ENCODE measurements around the gene BLOC1S4.

BLOC1S4 gene

GRCh38 chr4:6689506-6689960 lies 26.4 kb upstream of the BLOC1S4 start:
- no peak overlapping the region for H3K4me3 ChIP-seq (ENCODE audit: low read depth, low read length)

GRCh38 chr4:6692379-6692778 lies 23.6 kb upstream of the BLOC1S4 start:
- no peak overlapping the region for H3K4me3 ChIP-seq (ENCODE audit: low read depth, low read length)

- H3K4me3 ChIP-seq (ENCODE audit: low read depth, low read length): no peak overlapping the region
These were observed 23.2 kb upstream of the BLOC1S4 start for GRCh38 chr4:6692806-6693205.

GRCh38 chr4:6693231-6694176 lies 22.5 kb upstream of the BLOC1S4 start, which contains the start of gene S100P:
Gene S100P, plus strand, starts transcription at chr4:6693878. Its CDS starts 55 bp downstream, at chr4:6693933.
- no peak within 1 kb of the TSS for H3K4me3 ChIP-seq (ENCODE audit: low read depth, low read length)

GRCh38 chr4:6694177-6694901 lies 21.6 kb upstream of the BLOC1S4 start:
- H3K4me3 ChIP-seq (ENCODE audit: low read depth, low read length): no peak overlapping the region

GRCh38 chr4:6695660-6696610 lies 20.0 kb upstream of the BLOC1S4 start:
- no peak overlapping the region for H3K4me3 ChIP-seq (ENCODE audit: low read depth, low read length)

GRCh38 chr4:6696611-6697010 lies 19.4 kb upstream of the BLOC1S4 start:
- H3K4me3 ChIP-seq (ENCODE audit: low read depth, low read length): no peak overlapping the region

- no peak overlapping the region for H3K4me3 ChIP-seq (ENCODE audit: low read depth, low read length)
These were observed 18.8 kb upstream of the BLOC1S4 start for GRCh38 chr4:6697131-6697530.

GRCh38 chr4:6699388-6699787 lies 16.6 kb upstream of the BLOC1S4 start:
- H3K4me3 ChIP-seq (ENCODE audit: low read depth, low read length): no peak overlapping the region

GRCh38 chr4:6699903-6700302 lies 16.1 kb upstream of the BLOC1S4 start:
- no peak overlapping the region for H3K4me3 ChIP-seq (ENCODE audit: low read depth, low read length)

GRCh38 chr4:6701371-6701770 lies 14.6 kb upstream of the BLOC1S4 start:
- no peak overlapping the region for H3K4me3 ChIP-seq (ENCODE audit: low read depth, low read length)

- H3K4me3 ChIP-seq (ENCODE audit: low read depth, low read length): no peak overlapping the region
These were observed 13.2 kb upstream of the BLOC1S4 start for GRCh38 chr4:6702761-6703160.

GRCh38 chr4:6703786-6704185 lies 12.2 kb upstream of the BLOC1S4 start:
- H3K4me3 ChIP-seq (ENCODE audit: low read depth, low read length): no peak overlapping the region

- H3K4me3 ChIP-seq (ENCODE audit: low read depth, low read length): no peak overlapping the region
These were observed 10.3 kb upstream of the BLOC1S4 start for GRCh38 chr4:6705646-6706045.

- no peak overlapping the region for H3K4me3 ChIP-seq (ENCODE audit: low read depth, low read length)
These were observed 9.8 kb upstream of the BLOC1S4 start for GRCh38 chr4:6706173-6706572.

- peak within 1 kb of the TSS; percentile 93 for H3K4me3 ChIP-seq (ENCODE audit: low read depth, low read length)
These were observed 6.5 kb upstream of the BLOC1S4 start, which contains the start of gene MRFAP1L1 for GRCh38 chr4:6709230-6710114. Gene MRFAP1L1, minus strand, starts transcription at chr4:6709865. Its CDS starts 236 bp downstream, at chr4:6709629.

GRCh38 chr4:6710282-6710681 lies 5.7 kb upstream of the BLOC1S4 start:
- peak overlapping the region; percentile 48 for H3K4me3 ChIP-seq (ENCODE audit: low read depth, low read length)

- H3K4me3 ChIP-seq (ENCODE audit: low read depth, low read length): no peak overlapping the region
These were observed 5.0 kb upstream of the BLOC1S4 start for GRCh38 chr4:6710996-6711395.

- H3K4me3 ChIP-seq (ENCODE audit: low read depth, low read length): no peak overlapping the region
These were observed 1.0 kb upstream of the BLOC1S4 start for GRCh38 chr4:6714954-6715353.

- peak overlapping the region; percentile 78 for H3K4me3 ChIP-seq (ENCODE audit: low read depth, low read length)
These were observed 313 bp upstream of the BLOC1S4 start for GRCh38 chr4:6715704-6716017.
